ENCODE data around the gene GALNT10.

GRCh38 chr5:154405078-154405792 lies 214.7 kb downstream of the GALNT10 start:
- peak; percentile 52 to 76 (median 70) for TF ChIP-seq CTCF (IDR thresholded peaks at IDR 0.05)
- no peak for TF ChIP-seq POLR2A (IDR thresholded peaks at IDR 0.05)
